GM23248 (cell line): ENCODE data around the gene CACNA1I.

Experiments
- EZH2 ChIP-seq: fragments of 200-600 bp; sonication (generic); IDR thresholded peaks from 2 replicates; pipeline ENCODE4 v1.6.1; 2018; ENCODE audit warnings: antibody characterized with exemption, mild to moderate bottlenecking; ENCODE audit not compliant: insufficient read depth, poor library complexity, severe bottlenecking
- EZH2phosphoT487 ChIP-seq: fragments of 200-600 bp; sonication (generic); IDR thresholded peaks from 2 replicates; pipeline ENCODE4 v1.6.1; 2018; ENCODE audit warnings: antibody characterized with exemption, moderate library complexity, mild to moderate bottlenecking, low read depth; ENCODE audit not compliant: insufficient read depth

DNA sequence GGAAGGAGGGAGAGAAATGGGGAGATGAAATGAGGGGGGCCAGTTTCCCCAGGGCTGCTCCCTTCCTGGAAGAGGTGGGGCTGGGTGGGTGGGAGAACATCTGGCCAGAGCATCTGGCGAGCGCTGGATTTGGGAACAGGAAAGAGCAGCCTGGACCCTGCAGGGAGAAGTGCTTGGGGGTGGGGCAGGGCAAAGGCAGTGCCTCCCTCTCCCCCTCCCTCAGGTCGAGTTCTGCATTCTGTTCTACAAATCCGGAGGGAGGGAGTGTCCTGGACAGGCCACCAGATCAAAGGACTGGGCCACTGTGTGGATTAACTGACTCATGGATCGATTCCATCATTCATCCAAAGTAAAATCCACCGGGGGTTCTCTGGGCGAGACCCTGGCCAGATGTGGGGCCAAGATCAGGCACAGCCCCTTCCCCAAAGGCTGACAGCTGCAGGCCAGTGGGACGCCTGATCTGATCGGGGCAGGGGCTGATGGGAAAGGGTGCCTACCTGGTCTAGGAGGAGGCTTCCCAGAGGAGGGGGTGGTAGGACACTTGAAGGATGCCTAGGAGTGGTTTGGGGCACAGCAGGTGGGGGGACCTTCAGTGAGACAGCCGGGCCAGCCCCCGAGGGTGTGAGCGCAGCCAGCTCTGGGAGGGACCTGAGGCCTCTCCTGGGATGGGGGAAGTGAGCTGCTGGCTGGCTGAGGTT is 57.5 kb downstream of the CACNA1I start:
- TF ChIP-seq EZH2phosphoT487 (no peak), EZH2 (no peak)
